ENCODE data around the gene UNC45A.

DNA sequence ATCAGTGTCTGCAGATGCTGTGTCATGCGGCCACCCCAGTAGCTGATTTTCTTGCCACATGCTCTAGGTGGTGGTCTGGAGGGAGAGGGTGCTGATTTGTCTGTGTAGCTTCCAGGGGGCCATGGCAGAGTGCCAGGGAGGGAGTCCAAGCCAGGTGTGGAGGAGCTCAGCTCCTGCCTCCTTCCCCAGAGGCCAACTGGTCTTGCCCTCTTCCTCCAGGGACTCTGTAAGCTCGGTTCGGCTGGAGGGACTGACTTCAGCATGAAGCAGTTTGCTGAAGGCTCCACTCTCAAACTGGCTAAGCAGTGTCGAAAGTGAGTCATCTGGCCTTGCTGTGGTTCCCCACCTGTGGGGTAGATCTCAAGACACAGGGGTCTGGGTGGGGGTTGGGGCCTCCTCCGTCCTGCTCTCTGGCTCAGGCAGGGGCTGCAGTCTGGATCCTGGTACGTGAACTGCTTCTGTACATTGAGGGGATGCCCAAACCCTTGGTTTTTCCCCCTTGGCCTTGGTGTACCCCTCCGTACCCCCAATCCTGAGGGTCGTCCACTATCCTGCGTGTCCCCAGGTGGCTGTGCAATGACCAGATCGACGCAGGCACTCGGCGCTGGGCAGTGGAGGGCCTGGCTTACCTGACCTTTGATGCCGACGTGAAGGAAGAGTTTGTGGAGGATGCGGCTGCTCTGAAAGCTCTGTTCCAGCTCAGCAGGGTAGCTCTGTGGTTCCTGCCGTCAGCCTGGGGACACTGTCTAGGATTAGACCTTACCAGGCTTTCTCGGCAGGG is 12.7 kb downstream of the UNC45A start:
- TF ChIP-seq, protein P1, sequence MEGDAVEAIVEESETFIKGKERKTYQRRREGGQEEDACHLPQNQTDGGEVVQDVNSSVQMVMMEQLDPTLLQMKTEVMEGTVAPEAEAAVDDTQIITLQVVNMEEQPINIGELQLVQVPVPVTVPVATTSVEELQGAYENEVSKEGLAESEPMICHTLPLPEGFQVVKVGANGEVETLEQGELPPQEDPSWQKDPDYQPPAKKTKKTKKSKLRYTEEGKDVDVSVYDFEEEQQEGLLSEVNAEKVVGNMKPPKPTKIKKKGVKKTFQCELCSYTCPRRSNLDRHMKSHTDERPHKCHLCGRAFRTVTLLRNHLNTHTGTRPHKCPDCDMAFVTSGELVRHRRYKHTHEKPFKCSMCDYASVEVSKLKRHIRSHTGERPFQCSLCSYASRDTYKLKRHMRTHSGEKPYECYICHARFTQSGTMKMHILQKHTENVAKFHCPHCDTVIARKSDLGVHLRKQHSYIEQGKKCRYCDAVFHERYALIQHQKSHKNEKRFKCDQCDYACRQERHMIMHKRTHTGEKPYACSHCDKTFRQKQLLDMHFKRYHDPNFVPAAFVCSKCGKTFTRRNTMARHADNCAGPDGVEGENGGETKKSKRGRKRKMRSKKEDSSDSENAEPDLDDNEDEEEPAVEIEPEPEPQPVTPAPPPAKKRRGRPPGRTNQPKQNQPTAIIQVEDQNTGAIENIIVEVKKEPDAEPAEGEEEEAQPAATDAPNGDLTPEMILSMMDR (IDR thresholded peaks at IDR 0.05; ENCODE audit: low read length) = no peak
- TF ChIP-seq EZH2 (optimal IDR thresholded peaks at IDR 0.05; ENCODE audit: low read depth, low read length) = no peak

Data from MM.1S (cell line).